ENCODE results near the gene ZNF516.

The ZNF516 gene

DNA sequence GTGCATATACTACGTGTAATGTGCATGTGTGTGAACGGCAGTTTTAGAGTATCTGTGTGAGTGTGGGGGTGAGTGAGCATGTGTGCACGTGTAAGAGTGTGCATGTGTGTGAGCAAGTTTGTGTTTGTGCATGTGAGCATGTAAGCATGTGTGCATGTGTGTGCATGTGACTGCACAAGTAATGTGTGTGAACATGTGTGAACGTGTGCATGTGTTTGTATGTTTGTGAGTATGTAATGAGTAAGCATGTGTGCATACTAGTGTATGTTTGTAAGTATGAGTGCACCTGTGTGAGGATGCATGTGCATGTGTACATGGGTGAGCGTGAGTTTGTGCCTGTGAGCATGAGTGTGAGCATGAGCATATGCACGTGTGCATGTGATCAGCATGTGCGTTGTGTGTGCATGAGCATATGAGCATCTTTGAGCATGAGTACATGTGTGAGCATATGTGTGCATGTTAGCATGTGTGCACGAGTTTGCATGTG is 90.7 kb downstream of the ZNF516 start:
- DNase-seq: no peak

DNA sequence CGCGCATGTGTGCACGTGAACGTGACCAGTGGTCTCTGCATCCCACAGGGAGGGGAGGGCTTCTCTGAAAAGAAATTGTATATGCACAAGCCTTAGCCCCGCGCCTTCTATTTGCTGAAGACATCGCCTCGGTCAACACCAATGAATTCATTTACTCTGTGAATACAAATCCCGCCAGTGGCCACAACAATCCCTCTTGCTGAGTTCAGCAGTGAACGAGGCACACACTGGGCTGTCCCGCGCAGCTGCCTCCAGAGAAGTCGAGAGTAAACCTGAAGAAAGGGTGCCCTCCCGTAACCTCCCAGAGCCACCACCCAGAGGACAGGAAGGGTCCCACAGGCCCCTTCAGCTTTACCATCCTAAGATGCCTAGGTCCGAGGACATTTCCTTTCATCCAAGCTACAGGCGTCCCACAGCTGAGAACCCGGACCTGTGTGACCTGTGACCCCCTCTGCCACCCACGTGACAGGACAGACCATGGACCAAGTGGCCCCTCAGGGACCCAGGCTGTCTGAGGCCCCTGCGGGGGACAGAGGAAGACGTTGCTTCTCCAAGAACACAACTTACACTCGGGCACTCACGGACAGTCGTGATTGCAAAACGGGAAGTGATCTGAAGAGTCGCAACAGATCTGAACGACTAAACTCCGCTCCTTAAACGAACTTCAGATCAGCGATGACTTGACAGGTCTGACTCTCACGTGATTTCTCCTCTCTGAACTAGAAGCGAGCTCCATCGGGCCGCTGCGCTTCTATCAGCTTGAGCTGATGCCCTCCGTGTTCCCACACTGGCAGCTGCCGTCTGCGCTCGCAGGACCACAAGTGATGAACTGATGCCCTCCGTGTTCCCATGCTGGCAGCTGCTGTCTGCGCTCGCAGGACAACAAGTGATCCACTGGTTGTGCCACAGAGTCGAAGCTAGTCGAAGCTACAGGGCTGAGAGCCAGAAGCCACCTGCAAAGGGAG is 92.7 kb downstream of the ZNF516 start:
- no peak for DNase-seq

DNA sequence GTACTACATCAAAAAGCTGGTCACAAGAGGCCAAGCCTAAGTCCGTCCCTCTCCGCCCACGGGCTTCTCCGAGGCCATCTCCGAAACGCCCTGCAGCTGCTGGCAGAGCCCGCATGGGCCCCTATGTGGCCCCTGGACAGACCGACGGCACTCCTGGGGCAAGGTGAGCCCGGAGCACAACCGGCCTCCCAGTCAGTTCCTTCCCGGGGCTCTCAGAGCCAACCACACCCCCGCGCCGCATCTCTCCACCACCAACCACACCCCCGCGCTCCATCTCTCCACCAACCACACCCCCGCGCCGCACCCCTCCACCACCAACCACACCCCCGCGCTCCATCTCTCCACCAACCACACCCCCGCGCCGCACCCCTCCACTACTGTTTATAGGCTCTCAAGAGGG is 93.5 kb downstream of the ZNF516 start:
- DNase-seq: peak in 6 of 56 donors; percentile 12 to 33 (median 24)

DNA sequence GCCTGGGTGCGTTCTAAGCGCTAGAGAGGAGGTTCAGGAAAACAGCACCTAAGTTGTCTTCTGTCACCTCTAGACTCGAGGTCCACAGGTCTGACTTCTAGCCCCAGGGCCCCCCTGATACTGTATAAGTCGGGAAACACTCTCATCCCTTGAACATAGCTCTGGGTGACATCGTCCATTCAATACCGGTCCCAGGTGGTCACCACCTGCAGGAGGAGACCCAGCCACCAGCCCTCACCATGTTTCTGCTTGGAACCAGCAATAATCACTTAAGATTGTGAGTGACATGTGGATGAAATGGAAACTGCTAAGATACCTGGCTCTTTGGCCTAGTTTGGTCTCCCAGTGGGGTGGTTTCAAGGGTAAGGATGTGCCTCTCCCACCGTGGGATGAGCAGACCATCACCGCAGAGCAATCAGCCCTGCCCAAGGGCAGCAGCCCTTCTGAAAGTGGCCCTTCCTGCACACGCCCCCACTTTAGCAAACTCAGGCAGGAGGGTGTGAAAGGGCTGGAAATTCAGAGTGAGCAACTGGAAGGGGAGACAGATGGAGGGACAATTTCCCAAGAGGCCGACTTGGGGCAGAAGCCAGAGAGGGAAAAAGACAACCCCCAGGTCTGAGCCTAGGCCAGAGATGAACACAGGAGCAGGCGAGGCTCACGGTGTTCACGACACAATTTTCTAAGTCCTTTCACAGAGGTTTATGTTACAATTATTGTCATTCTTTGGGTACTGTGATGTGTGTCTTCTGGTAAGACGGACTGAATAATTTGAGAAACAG is 95.2 kb downstream of the ZNF516 start:
- DNase-seq: no peak

DNA sequence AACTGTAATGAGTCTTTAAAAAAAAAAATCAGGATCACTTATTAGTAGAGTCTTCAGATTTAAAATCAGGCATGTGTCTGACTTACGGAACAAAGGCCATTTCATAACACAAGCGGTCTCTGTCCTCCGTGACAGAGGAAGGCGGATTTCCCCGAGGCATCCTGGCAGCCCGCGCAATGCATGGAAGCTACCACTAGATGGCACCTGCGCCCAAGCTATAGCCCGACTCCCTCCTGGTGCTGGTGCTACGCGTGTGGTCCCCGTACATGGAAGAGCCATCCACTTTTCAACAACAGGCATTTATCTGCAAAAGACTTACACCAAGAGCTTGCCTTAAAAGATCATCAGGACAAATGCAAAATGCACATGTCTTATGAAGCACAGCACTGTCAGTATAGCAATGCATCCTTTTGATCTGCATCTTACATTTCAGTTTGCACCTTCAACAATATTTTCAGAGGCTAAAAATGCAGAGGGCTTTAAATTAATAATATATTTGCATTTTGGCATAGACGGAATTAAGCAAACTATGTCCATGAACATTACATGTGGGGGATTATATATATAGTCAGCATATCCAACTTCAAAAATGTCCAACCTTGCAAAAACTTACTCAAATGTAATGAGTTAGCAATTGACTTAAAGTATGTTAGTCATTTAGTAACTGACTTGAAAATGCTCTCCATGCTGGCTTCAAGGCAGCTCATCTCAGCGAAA is 96.0 kb downstream of the ZNF516 start:
- DNase-seq: peak in 54 of 56 donors; percentile 19 to 93 (median 79)

DNA sequence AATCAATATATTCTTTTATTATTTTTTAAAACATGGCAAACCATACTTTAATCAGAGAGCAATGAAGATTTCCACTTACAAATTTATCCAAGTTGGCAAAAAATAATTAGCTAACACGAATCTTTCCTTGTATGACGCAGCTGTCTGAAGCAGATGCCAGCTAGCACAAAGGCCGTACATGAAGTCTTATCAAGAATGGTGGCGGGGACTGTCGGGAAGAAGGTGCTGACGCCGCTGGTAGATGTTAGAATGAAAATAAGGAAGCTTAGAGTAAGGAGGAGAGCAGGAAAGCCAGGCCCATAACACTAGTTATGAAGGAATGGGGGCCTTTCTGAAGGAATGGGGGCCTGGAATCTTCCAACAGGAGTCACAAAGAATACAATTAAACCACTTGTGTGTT is 96.7 kb downstream of the ZNF516 start:
- DNase-seq: no peak

DNA sequence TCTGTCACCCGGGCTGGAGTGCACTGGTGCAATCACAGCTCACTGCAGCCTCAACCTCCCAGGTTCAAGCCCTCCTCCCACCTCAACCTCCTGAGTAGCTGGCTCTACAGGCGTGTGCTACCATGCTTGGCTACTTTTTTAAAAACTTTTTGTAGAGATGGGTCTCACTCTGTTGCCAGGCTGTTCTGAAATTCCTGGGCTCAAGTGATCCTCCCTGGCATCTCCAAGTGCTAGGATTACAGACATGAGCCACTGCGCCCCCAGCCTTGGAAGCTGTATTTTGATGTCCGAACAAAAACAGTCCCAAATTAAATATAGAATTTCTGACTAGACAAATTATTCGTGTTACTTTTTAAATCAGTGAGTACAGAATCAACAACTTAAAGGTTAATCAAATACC is 97.4 kb downstream of the ZNF516 start:
- DNase-seq: no peak

DNA sequence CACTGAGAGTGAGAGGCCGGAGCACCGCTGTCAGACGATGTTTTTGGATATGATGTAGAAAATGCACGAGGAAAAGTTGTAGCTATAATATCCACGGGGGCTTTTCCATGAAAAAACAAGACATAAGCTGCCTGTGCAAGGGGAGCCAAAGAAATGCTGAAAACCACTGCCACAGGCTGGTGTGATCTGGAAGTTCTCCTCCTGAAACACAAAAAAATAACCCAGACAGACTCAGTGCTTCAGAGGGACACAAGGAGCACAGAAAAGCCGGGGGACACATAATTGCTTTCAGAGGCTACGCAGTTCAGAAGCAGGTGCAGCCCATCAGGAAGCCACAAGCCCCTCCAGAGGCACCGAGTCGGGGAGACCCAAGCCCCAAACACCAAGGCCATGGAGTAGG is 98.2 kb downstream of the ZNF516 start:
- no peak for DNase-seq

DNA sequence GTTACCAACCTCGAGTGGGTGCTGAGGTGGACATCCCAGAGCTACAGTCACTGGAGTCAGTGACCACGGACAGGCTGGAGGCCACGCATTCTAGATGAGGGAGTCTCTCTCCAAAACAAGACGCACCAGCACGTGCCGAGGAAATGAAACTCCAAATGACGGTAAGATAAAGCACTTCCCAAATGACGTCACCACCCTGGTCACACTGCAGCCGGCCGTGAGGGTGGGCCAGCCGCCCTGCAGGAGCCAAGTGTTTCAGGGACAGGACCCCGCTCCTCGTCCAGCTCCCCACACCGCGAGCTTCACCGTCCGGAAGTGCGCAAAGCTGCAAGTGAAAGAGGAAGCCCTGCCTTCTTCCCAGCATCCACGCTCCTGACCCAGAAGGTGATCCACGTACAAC is 99.4 kb downstream of the ZNF516 start:
- no peak for DNase-seq

DNA sequence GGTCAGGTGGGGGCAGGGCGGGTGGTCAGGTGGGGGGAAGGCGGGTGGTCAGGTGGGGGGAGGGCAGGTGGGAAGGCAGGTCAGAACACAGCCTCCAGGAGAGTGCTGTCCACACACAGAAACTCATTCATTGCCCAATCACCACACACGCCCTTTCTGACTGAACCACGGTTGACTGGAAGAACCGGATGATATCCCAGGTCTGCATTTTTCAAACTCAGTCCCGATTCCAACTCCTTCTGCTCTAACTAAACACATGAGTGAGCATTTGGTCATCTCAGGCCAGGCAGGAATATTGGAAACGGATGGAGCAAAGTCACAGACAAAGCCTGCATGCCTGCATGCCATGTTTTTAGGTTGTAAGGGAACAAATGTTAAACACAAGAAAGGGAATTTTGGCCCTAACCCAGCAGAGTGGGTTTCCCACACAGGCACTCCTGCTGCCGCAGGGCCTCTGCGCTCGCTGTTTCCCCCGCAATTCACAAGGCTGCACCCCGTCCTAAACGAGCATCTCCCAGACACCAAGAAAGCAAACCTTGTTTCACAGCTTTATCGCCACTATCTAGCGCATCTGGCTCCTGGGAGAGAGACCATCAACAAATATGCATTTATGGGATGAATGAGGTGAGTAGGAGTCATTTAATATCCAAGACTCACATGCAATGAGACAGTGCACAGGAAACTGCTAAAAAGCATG is 100.1 kb downstream of the ZNF516 start:
- DNase-seq: no peak

DNA sequence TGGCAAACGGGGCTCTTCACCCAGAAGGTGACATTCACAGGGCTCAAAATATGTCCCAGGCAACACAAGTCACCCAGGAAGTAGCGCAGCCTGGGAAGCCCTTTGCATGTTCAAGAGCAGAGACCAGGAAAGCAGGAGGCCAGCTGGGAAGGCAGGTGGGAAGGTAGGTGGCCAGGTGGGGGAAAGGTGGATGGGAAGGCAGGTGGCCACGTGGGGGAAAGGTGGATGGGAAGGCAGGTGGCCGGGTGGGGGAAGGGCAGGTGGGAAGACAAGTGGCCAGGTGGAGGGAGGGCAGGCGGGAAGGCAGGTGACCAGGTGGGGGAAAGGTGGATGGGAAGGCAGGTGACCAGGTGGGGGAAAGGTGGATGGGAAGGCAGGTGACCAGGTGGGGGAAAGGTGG is 102.7 kb downstream of the ZNF516 start:
- DNase-seq: no peak

DNA sequence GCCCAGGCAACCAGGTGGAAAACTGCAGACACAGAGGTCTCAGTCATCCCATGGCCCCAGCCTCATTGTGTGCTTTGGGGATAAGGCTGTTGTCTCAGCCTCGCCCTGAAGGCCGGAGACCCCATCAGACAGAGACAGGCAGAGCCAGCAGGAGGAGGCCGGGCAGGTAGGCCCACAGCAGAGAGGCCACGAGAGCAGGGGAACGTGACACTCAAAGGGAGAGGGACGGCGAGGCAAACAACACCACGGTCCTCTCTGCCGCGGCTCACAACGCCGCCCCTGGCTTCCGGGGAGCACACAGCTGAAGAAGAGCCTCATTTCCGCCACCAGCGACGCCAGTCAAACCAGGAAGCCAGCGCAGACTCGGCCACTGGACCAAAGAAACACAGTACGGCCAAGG is 103.3 kb downstream of the ZNF516 start:
- no peak for DNase-seq

DNA sequence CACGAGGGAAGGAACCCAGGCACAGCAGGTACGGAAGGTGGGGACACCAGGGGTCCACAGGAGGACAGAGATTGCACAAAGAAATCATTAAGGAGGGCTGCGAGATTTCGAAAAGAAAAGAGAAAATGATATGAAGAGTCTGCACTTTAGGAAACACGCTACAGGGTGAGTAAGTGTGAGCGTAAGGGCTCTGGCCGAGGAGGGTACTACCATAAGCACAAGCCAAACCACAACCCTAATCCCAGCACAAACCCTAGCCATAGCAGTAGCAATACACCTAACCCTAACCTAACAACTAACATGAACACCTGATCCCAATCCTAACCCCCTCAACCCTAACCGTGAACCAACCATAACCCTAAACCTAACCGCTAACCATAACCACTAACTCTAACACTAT is 104.0 kb downstream of the ZNF516 start:
- DNase-seq: no peak

DNA sequence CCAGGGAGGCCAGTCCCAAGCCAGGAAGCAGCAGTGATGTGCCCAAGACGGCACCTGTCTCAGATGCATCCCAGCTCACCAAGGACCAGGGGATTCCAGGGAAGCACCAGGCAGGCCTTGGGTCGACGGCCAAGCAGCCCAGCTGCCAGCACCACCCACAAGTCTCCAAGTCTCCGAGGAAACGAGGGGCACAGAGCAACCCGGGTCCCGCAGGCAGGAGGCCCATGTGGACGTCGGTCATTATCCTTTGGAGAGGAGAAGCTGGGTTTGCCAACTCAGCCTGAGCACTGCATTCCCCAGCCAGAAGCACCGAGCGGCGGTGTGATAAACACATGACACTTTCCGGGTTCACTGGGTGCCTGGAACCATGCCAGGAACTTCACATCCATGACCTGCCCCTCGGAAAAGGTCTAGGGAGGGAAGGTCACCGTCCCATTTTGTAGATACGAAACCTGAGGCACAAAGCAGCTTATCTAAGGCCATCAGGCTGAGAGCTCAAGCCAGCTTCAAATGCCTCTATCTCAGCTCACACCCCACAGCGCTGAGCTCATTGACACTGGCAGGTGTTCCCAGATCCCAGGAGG is 104.5 kb downstream of the ZNF516 start:
- peak in 13 of 56 donors; percentile 24 to 51 (median 32) for DNase-seq

DNA sequence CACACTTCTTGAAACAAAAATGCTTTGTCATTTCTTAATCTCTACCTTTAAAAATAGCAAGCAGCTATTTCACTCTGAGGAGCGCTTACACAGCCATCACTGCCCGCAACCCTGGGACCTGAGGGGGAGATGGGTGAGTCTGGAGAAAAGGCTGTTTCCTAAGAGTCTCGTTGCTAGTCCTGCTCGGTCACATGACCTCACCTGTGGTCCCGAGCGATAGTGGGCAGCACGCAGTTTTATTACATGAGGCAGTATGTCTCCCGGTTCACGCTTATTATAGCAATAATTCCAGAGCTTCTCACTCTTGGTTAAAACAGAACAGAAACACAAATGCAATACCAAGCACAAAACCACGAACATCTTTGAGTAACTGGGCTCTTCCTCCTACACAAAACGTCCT is 105.3 kb downstream of the ZNF516 start:
- peak in 1 of 56 donors; percentile 30 for DNase-seq

DNA sequence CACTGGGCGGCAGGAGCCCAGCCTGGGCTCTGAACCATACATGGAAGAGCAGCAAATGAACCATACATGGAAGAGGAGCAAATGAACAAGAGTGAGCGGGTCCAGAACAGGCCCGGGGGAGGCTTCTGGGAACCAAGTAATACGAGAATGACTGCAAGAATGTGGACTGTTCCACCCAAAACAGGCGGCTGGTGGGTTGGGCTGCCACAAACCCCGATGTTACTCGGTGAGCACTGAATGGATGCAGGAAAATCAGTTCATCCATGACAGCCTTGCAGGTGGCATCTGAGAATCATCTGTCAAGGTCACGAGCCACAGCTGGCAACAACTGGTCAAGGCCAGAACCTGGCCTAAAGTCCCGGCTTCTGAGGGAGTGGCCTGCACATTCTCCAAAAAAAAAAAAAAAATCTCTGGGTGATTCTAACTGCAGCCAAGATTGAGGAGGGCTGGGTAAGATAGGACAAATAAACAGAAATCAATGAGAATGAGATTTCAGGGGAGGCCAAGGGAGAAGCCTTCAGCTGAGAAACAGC is 106.1 kb downstream of the ZNF516 start:
- no peak for DNase-seq

DNA sequence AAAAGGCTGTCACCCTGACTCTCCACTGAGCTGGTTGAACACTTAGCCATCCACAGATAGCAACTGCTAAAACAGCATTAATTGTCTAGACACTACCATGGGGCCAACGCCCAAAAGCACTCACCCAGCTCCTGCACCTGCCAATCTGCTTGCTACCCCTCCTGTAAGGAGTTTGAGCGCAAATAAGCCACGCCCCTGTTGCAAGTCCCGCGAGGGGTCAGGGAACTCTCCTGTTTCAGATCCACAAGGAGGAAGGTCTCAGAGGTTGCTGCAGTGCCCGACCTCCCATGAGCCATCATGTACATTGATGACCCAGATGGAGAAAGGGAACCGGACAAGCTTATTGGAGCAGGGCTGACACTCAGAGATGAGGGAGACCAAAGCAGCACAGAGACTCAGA is 106.8 kb downstream of the ZNF516 start:
- DNase-seq: no peak

DNA sequence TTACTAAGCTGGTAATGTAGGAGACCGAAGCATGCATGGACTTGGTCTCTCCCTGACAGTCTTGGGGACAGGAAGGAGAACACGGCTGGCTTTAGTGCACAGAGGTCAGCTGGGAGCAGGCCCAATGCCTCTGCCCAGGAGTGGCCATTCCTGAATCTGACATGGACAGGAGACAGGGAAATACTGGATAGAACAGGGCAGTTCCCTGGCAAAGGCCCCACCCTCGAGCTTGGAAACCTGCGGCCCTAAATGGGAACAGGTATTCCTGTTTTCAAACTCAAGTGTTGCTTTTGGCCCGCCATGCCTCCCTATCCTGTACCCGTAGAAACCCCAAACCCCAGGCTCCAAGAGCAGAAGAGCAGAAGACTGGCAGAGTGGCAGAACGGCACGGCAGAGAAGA is 107.4 kb downstream of the ZNF516 start:
- DNase-seq: no peak

DNA sequence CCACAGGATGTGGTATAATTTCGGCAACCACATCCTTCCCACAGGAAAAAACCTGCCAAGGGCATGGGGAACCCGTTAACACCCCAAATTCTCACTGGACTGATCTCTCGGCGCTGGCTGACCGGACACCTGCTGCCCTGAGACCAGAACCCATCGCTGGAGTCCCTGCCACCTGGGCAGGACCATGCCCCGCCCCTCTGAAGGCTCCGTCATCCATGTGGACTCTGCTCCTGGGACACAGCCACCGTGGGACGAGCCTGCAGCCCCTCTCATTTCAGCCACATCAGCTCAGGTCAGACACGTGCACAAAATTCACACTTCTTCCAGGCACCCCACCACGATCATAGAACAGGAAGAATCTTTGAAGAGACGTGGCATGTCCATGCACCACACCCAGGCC is 108.2 kb downstream of the ZNF516 start:
- DNase-seq: no peak

DNA sequence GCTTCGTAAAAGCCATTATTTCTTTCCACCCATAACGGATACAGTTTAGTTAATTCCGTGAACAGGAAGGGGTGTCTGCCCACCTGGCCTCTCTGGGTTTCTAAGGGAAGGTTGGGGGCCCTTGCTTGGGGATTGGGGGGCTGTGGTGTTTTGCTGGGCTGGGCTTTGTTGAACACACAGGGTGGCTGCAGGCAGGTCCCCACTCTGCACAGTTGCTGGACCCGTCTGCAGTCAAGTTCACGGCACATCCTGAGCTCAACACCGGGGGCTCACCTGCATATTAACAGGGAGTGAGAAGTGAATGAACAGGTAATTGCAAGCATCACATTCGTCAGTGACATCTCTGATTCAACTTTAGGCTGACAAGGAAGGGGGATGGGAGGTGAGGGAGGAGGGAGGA is 109.0 kb downstream of the ZNF516 start:
- no peak for DNase-seq

DNA sequence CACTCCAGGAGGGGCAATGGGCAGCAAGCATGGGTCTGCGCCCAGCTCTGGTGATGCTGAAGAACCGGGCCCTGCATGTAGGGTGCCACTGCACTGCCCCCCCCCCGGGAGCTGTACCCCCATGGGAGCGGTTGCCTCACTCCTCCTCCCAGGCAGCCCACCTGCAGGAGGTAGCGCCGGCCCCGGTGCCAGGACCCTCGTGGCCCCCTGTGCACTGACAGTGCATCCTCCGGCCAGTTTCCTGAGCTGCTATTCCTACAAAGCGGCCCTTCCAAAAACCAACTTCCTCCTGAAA is 109.4 kb downstream of the ZNF516 start:
- DNase-seq: no peak
